GM12878 (cell line): Measurements from ENCODE around the gene ESR2. TPM values are rescaled to one million over a fixed set of nuclear protein-coding genes. Genes with fewer than 3 reads are reported as not detected.

Source experiments
- ATAC-seq: fragments of 200-7000 bp; cut with Tn5 transposase; 3 replicates; pipeline ENCODE4 v1.9.1; 2020; ENCODE audit warnings: mild to moderate bottlenecking, moderate library complexity
- BruUV-seq: library from RNA; stranded (reverse); fragments of 400-500 nt; replicated peaks from 2 replicates; lab custom pipeline; 2021; lab: Mats Ljungman, UMichigan
- CTCF ChIA-PET: fragments of 300-600 bp; sonication (Branson Sonifier 250); formaldehyde crosslinking; extraction: SDS; loops from one replicate; lab custom pipeline; 2021; ENCODE audit warnings: inconsistent platforms; lab: Yijun Ruan, JAX
- POLR2A ChIA-PET: fragments of 350-600 bp; formaldehyde crosslinking; extraction: SDS; loops from one replicate; lab custom pipeline; 2021; ENCODE audit warnings: inconsistent platforms; lab: Charles Lee
- RAD21 ChIA-PET: fragments of 300-600 bp; sonication (Branson Sonifier 250); formaldehyde crosslinking; loops from one replicate; lab custom pipeline; 2023; ENCODE audit warnings: antibody characterized with exemption; ENCODE audit not compliant: unreplicated experiment; lab: Charles Lee
- SMC1A ChIA-PET: fragments of 300-600 bp; sonication (Branson Sonifier 250); formaldehyde crosslinking; loops from one replicate; lab custom pipeline; 2023; ENCODE audit not compliant: unreplicated experiment, uncharacterized antibody; lab: Charles Lee
- DNase-seq: peaks from one replicate; pipeline ENCODE4 v3.0.0-alpha.2; 2011; ENCODE audit warnings: low read depth, low spot score
- FAIRE-seq: peaks from 3 replicates; lab custom pipeline; 2011; peaks lifted over from hg19 to GRCh38; lab: Jason Lieb, UNC
- H2AFZ ChIP-seq: 2 replicates; pipeline ENCODE4 v1.6.0; 2011; ENCODE audit warnings: low read depth, low read length, control low read depth; ENCODE audit not compliant: control insufficient read depth
- H3K27ac ChIP-seq: 2 replicates; pipeline ENCODE4 v1.5.1; 2011; ENCODE audit warnings: control low read depth; ENCODE audit not compliant: control insufficient read depth, insufficient read depth
- H3K27me3 ChIP-seq, 2 experiments: replicated peaks in 1 of 2; 2 replicates each; pipeline versions ENCODE4 v1.6.0 to v1.6.1; 2011; ENCODE audit warnings: low read length in 1 of 2; ENCODE audit not compliant: control insufficient read depth in 2 of 2, insufficient read depth in 2 of 2
- H3K36me3 ChIP-seq, 2 experiments: 2 replicates each; pipeline ENCODE4 v1.5.1; 2011; ENCODE audit warnings: low read length in 1 of 2; ENCODE audit not compliant: control insufficient read depth in 2 of 2, insufficient read depth in 2 of 2
- H3K4me1 ChIP-seq: 2 replicates; pipeline ENCODE4 v1.6.1; 2011; ENCODE audit warnings: mild to moderate bottlenecking, low read length, moderate library complexity, mixed read lengths; ENCODE audit not compliant: control insufficient read depth, insufficient read depth
- H3K4me2 ChIP-seq: 2 replicates; pipeline ENCODE4 v1.6.0; 2011; ENCODE audit warnings: control low read depth; ENCODE audit not compliant: control insufficient read depth, insufficient read depth
- H3K4me3 ChIP-seq: fragments of 200-600 bp; sonication (generic); 2 replicates; pipeline ENCODE4 v1.5.1; 2016
- H3K79me2 ChIP-seq: 2 replicates; pipeline ENCODE4 v1.6.0; 2011; ENCODE audit warnings: low read length; ENCODE audit not compliant: control insufficient read depth, insufficient read depth
- H3K9ac ChIP-seq: 2 replicates; pipeline ENCODE4 v1.8.0; 2011; ENCODE audit warnings: low read length, control low read depth, mixed read lengths; ENCODE audit not compliant: control insufficient read depth, insufficient read depth
- H3K9me3 ChIP-seq: replicated peaks from 3 replicates; pipeline ENCODE4 v1.5.1; 2011; ENCODE audit warnings: mild to moderate bottlenecking, low read length; ENCODE audit not compliant: control insufficient read depth, insufficient read depth
- H4K20me1 ChIP-seq: 2 replicates; pipeline ENCODE4 v1.6.0; 2011; ENCODE audit not compliant: control insufficient read depth, insufficient read depth
- ASH2L ChIP-seq: fragments of 300-600, 200-600 bp; sonication (generic); IDR thresholded peaks from 2 replicates; pipeline ENCODE4 v1.6.1; 2017; ENCODE audit warnings: low read depth, mild to moderate bottlenecking, borderline replicate concordance
- HDGF ChIP-seq: fragments of 450-650 bp; IDR thresholded peaks from 2 replicates; pipeline ENCODE4 v1.6.1; 2016; ENCODE audit warnings: antibody characterized with exemption
- IRF4 ChIP-seq: IDR thresholded peaks from 2 replicates; pipeline ENCODE4 v1.6.1; 2011; ENCODE audit warnings: low read depth, low read length
- MEF2A ChIP-seq: IDR thresholded peaks from 2 replicates; pipeline ENCODE4 v1.6.1; 2011; ENCODE audit warnings: low read depth, mild to moderate bottlenecking, low read length, moderate library complexity; ENCODE audit not compliant: insufficient read depth
- NBN ChIP-seq: fragments of 450-650 bp; IDR thresholded peaks from 2 replicates; pipeline ENCODE4 v1.6.1; 2016
- NFYA ChIP-seq: IDR thresholded peaks from 2 replicates; pipeline ENCODE4 v1.6.1; 2011; ENCODE audit warnings: low read depth, mild to moderate bottlenecking, low read length, improper control_type of control experiment, borderline replicate concordance
- NR2F1 ChIP-seq: fragments of 450-650 bp; conservative IDR thresholded peaks from 2 replicates; pipeline ENCODE4 v1.6.1; 2017; ENCODE audit warnings: mild to moderate bottlenecking
- RELA ChIP-seq: fragments of 450-650 bp; IDR thresholded peaks from 2 replicates; pipeline ENCODE4 v1.8.0; 2014; ENCODE audit warnings: borderline replicate concordance; ENCODE audit not compliant: partially characterized antibody
- TCF12 ChIP-seq: IDR thresholded peaks from 2 replicates; pipeline ENCODE4 v1.6.1; 2011; ENCODE audit warnings: low read depth, mild to moderate bottlenecking, low read length
- ZBED1 ChIP-seq: IDR thresholded peaks from 2 replicates; pipeline ENCODE4 v1.6.1; 2016; ENCODE audit warnings: borderline replicate concordance
- WGBS: methylation state at CpG from one replicate; pipeline ENCODE4 v1.1.6; 2016; ENCODE audit warnings: low lambda C conversion rate; ENCODE audit not compliant: insufficient replicate concordance, insufficient coverage; ENCODE audit errors: missing lambda C conversion rate; 5-methylcytosine and 5-hydroxymethylcytosine counted together
- in situ Hi-C: fragments of 300-500 bp; cut with MboI; formaldehyde crosslinking; loops from 9 replicates; pipeline ENCODE4 v1.14.3; 2018; ENCODE audit warnings: mixed read lengths
- intact Hi-C: fragments of 100-400 bp; cut with micrococcal nuclease; formaldehyde crosslinking; loops from one replicate; pipeline ENCODE4 v1.14.2; 2022; ENCODE audit not compliant: unreplicated experiment
- polyA plus RNA-seq, 11 experiments: library from polyadenylated mRNA; depleted of rRNA in 4 of 11; unstranded in 6 of 11; stranded (reverse) in 5 of 11; fragments of >200 nt; fragmentation: Nextera tagmentation in 4 of 11; fragmentation: Illumina TruSeq in 1 of 11; extraction: Ambion mirVana in 4 of 11; extraction: Trizol in 1 of 11; gene quantifications; 1 replicate in 1 of 11; 2 replicates in 10 of 11; pipeline versions ENCODE4 v1.2.1 to v1.2.3, GENCODE V29; 2011 to 2016; ENCODE audit warnings: inconsistent platforms in 2 of 11, missing spikeins in 2 of 11, low read depth in 1 of 11
- total RNA-seq, 4 experiments: library from RNA; depleted of rRNA in 3 of 4; stranded (reverse); fragments of >200 nt in 3 of 4; fragmentation: Illumina TruSeq in 1 of 4; extraction: Trizol in 1 of 4; gene quantifications; 2 replicates each; pipeline versions ENCODE4 v1.2.1 to v1.2.3, GENCODE V29; 2013 to 2021
- TF ChIP-seq, protein P1 (sequence below): IDR thresholded peaks from 2 replicates; pipeline ENCODE4 v1.6.1; 2012; ENCODE audit warnings: low read depth, low read length, improper control_type of control experiment
- TF ChIP-seq, protein P2 (sequence below): fragments of 150-350 bp; IDR thresholded peaks from 2 replicates; pipeline ENCODE4 v1.6.1; 2016; ENCODE audit warnings: low read depth, low read length
- TF ChIP-seq, protein P3 (sequence below): fragments of 450-650 bp; IDR thresholded peaks from 2 replicates; pipeline ENCODE4 v1.6.1; 2017; ENCODE audit warnings: mild to moderate bottlenecking, moderate library complexity
- TF ChIP-seq, protein P4 (sequence below): fragments of 450-650 bp; formaldehyde crosslinking; IDR thresholded peaks from 2 replicates; pipeline ENCODE4 v1.4.0; 2022; ENCODE audit warnings: mild to moderate bottlenecking, moderate library complexity

The ESR2 gene
- total and polyA plus RNA-seq, 10 of the 15 experiments (the other 5 are each of a cell fraction or from before 2014, with no cell fraction given), result 0.29 to 2.6 (median 0.81) TPM

DNA sequence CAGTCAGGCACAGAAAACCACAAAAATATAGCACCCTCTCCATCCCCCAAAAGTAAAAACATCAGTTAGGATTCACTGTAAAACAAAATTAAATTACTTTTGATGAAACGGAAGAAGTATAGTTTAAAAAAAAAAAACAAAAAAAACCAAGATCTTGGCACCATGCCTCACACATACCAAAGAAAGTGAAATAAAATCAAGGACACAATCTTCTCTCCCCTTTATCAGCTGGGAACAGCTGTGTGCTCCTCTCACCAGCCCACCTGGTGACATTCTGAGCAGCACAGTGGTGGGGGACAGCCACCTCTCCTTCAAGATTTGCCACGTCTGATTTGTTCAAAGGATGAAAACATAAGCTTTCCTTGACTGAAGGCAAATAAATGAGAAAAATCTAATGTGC, 55.5 kb downstream of the ESR2 start:
- FAIRE-seq (no peak), ATAC-seq (no peak), DNase-seq (no peak)
- Histone ChIP-seq H3K4me2 (no peak overlapping the region), H3K27ac (no peak overlapping the region), H4K20me1 (no peaks in the 10 kb centered on the region), H3K27me3 (no peaks in the 10 kb centered on the region), H3K36me3 (no peaks in the 10 kb centered on the region), H3K4me3 (no peak overlapping the region), H2AFZ (no peak overlapping the region), H3K79me2 (peaks cover 4% of the 10 kb centered on the region; the same call in 1 of the 2 replicates), H3K4me1 (peaks cover 35% of the 10 kb centered on the region), H3K9me3 (no peaks in the 10 kb centered on the region; the same call in 2 of the 3 replicates), H3K9ac (no peak overlapping the region)
- no TSS peak for BruUV-seq
- POLR2A ChIA-PET, result interaction anchor here (0.6 kb wide), 1 partner anchor 46 kb away, joined by 4 read pairs; no protein-coding TSS in a partner anchor
- RAD21 ChIA-PET, result no interaction called here
- SMC1A ChIA-PET, result interaction anchor here (0.7 kb wide), 1 partner anchor 162 kb away, joined by 5 read pairs; no protein-coding TSS in a partner anchor
- intact Hi-C loops, result no loop called here
- CTCF ChIA-PET, result interaction anchor here (0.5 kb wide), 1 partner anchor 494 kb away, joined by 3 read pairs; no protein-coding TSS in a partner anchor
- WGBS, result 91% methylated on average over 2 of the region's 2 CpGs
- in situ Hi-C loops, result no loop called here
- TF ChIP-seq MEF2A (no peak), NR2F1 (no peak), NBN (no peak), ASH2L (no peak), HDGF (no peak), TCF12 (no peak), NFYA (no peak), IRF4 (no peak), RELA (no peak), ZBED1 (no peak)
- TF ChIP-seq, protein P1, sequence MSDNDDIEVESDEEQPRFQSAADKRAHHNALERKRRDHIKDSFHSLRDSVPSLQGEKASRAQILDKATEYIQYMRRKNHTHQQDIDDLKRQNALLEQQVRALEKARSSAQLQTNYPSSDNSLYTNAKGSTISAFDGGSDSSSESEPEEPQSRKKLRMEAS, result no peak
- TF ChIP-seq, protein P2, sequence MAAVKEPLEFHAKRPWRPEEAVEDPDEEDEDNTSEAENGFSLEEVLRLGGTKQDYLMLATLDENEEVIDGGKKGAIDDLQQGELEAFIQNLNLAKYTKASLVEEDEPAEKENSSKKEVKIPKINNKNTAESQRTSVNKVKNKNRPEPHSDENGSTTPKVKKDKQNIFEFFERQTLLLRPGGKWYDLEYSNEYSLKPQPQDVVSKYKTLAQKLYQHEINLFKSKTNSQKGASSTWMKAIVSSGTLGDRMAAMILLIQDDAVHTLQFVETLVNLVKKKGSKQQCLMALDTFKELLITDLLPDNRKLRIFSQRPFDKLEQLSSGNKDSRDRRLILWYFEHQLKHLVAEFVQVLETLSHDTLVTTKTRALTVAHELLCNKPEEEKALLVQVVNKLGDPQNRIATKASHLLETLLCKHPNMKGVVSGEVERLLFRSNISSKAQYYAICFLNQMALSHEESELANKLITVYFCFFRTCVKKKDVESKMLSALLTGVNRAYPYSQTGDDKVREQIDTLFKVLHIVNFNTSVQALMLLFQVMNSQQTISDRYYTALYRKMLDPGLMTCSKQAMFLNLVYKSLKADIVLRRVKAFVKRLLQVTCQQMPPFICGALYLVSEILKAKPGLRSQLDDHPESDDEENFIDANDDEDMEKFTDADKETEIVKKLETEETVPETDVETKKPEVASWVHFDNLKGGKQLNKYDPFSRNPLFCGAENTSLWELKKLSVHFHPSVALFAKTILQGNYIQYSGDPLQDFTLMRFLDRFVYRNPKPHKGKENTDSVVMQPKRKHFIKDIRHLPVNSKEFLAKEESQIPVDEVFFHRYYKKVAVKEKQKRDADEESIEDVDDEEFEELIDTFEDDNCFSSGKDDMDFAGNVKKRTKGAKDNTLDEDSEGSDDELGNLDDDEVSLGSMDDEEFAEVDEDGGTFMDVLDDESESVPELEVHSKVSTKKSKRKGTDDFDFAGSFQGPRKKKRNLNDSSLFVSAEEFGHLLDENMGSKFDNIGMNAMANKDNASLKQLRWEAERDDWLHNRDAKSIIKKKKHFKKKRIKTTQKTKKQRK, result no peak
- TF ChIP-seq, protein P3, sequence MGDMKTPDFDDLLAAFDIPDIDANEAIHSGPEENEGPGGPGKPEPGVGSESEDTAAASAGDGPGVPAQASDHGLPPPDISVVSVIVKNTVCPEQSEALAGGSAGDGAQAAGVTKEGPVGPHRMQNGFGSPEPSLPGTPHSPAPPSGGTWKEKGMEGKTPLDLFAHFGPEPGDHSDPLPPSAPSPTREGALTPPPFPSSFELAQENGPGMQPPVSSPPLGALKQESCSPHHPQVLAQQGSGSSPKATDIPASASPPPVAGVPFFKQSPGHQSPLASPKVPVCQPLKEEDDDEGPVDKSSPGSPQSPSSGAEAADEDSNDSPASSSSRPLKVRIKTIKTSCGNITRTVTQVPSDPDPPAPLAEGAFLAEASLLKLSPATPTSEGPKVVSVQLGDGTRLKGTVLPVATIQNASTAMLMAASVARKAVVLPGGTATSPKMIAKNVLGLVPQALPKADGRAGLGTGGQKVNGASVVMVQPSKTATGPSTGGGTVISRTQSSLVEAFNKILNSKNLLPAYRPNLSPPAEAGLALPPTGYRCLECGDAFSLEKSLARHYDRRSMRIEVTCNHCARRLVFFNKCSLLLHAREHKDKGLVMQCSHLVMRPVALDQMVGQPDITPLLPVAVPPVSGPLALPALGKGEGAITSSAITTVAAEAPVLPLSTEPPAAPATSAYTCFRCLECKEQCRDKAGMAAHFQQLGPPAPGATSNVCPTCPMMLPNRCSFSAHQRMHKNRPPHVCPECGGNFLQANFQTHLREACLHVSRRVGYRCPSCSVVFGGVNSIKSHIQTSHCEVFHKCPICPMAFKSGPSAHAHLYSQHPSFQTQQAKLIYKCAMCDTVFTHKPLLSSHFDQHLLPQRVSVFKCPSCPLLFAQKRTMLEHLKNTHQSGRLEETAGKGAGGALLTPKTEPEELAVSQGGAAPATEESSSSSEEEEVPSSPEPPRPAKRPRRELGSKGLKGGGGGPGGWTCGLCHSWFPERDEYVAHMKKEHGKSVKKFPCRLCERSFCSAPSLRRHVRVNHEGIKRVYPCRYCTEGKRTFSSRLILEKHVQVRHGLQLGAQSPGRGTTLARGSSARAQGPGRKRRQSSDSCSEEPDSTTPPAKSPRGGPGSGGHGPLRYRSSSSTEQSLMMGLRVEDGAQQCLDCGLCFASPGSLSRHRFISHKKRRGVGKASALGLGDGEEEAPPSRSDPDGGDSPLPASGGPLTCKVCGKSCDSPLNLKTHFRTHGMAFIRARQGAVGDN, result no peak
- TF ChIP-seq, protein P4, sequence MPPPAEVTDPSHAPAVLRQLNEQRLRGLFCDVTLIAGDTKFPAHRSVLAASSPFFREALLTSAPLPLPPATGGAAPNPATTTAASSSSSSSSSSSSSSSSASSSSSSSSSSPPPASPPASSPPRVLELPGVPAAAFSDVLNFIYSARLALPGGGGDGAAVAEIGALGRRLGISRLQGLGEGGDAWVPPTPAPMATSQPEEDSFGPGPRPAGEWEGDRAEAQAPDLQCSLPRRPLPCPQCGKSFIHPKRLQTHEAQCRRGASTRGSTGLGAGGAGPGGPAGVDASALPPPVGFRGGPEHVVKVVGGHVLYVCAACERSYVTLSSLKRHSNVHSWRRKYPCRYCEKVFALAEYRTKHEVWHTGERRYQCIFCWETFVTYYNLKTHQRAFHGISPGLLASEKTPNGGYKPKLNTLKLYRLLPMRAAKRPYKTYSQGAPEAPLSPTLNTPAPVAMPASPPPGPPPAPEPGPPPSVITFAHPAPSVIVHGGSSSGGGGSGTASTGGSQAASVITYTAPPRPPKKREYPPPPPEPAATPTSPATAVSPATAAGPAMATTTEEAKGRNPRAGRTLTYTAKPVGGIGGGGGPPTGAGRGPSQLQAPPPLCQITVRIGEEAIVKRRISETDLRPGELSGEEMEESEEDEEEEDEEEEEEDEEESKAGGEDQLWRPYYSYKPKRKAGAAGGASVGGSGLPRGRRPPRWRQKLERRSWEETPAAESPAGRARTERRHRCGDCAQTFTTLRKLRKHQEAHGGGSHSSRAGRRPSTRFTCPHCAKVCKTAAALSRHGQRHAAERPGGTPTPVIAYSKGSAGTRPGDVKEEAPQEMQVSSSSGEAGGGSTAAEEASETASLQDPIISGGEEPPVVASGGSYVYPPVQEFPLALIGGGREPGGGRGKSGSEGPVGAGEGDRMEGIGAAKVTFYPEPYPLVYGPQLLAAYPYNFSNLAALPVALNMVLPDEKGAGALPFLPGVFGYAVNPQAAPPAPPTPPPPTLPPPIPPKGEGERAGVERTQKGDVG (CRISPR knock-in tag), result no peak
